ENCODE data around the gene ZNF184. TPM values are rescaled to one million over a fixed set of nuclear protein-coding genes. Genes with fewer than 3 reads are reported as not detected.

The ZNF184 gene
- total and polyA plus RNA-seq, 2 of the 4 experiments (the other 2 are of a cell fraction) = 2.8 to 8.1 TPM

DNA sequence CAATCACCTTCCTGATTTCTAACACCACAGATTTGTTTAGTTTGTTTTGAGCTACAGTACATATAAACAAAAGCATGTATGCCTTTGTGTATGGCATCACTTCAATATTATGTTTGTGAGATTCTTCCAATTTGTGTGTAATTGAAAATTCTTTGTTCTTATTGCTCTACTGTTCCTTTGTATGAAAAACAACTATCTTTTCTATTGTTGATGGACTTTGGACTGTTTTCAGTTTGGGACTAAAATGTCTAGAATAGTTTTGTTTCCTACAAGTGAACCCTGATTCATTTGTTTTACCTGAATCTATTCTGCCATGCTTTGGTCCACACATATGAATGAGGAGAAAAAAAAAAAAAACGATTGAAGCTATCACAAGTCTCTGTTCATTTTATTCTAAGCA lies 21.2 kb upstream of the ZNF184 start:
- no peak overlapping the region for H2BK120ac ChIP-seq (ENCODE audit: low read depth, low read length)
- no peaks in the 10 kb centered on the region for H3K9me3 ChIP-seq (ENCODE audit: control insufficient read depth, insufficient read depth, low read length)
- H3K79me1 ChIP-seq (ENCODE audit: low read depth in 1 of 2, low read length in 2 of 2) = no peaks in the 10 kb centered on the region
- no peaks in the 10 kb centered on the region for H4K20me1 ChIP-seq (ENCODE audit: insufficient read depth, low read length)
- ATAC-seq (ENCODE audit: low read depth) (no peak), DNase-seq (no peak)
- no peak overlapping the region for H3K4me2 ChIP-seq (ENCODE audit: low read depth, low read length)
- no peaks in the 10 kb centered on the region for H3K36me3 ChIP-seq (ENCODE audit: control insufficient read depth, insufficient read depth, low read length)
- no peak for TF ChIP-seq MAZ (IDR thresholded peaks at IDR 0.05; ENCODE audit: borderline replicate concordance, low read depth, low read length)
- TF ChIP-seq CHD1 (IDR thresholded peaks at IDR 0.05; ENCODE audit: low read depth, low read length) = no peak
- TF ChIP-seq BHLHE40 (IDR thresholded peaks at IDR 0.05; ENCODE audit: low read depth, low read length) = no peak
- TF ChIP-seq POLR2A (IDR thresholded peaks at IDR 0.05; ENCODE audit: low read depth, low read length) = no peak
- no peak for TF ChIP-seq ELK1 (IDR thresholded peaks at IDR 0.05; ENCODE audit: borderline replicate concordance, low read depth, low read length)
- TF ChIP-seq, protein P1, sequence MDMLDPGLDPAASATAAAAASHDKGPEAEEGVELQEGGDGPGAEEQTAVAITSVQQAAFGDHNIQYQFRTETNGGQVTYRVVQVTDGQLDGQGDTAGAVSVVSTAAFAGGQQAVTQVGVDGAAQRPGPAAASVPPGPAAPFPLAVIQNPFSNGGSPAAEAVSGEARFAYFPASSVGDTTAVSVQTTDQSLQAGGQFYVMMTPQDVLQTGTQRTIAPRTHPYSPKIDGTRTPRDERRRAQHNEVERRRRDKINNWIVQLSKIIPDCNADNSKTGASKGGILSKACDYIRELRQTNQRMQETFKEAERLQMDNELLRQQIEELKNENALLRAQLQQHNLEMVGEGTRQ (IDR thresholded peaks at IDR 0.05; ENCODE audit: low read depth, low read length) = no peak
- no peak for TF ChIP-seq SMC3 (IDR thresholded peaks at IDR 0.05; ENCODE audit: low read depth, low read length)
- no peak for TF ChIP-seq MAFK (IDR thresholded peaks at IDR 0.05; ENCODE audit: low read depth, low read length)
- TF ChIP-seq CTCF (conservative IDR thresholded peaks at IDR 0.05; ENCODE audit: low read depth, low read length) = no peak
- no peak for TF ChIP-seq RAD21 (IDR thresholded peaks at IDR 0.05; ENCODE audit: low read length)
- no peak for TF ChIP-seq CEBPB (IDR thresholded peaks at IDR 0.05; ENCODE audit: low read depth, low read length)
- TF ChIP-seq RCOR1 (IDR thresholded peaks at IDR 0.05; ENCODE audit: insufficient replicate concordance, low read length) = no peak
- no peak for TF ChIP-seq MXI1 (IDR thresholded peaks at IDR 0.05; ENCODE audit: borderline replicate concordance, low read depth, low read length)
- no peak for TF ChIP-seq FOS (IDR thresholded peaks at IDR 0.05; ENCODE audit: low read depth, low read length)
- no peak for TF ChIP-seq NFE2L2 (IDR thresholded peaks at IDR 0.05; ENCODE audit: low read depth, low read length)
- no peak for TF ChIP-seq RFX5 (IDR thresholded peaks at IDR 0.05; ENCODE audit: low read depth, low read length)
- no peak overlapping the region for H2AK9ac ChIP-seq (replicated peaks; ENCODE audit: low read depth, low read length, poor library complexity)
- no peak overlapping the region for H4K5ac ChIP-seq (ENCODE audit: low read depth, low read length)
- no peak overlapping the region for H2AFZ ChIP-seq (replicated peaks; ENCODE audit: low read length, poor library complexity)
- no peak overlapping the region for H2BK5ac ChIP-seq (ENCODE audit: low read depth, low read length, poor library complexity, severe bottlenecking)
- no peak overlapping the region for H2BK20ac ChIP-seq (ENCODE audit: low read depth, low read length)
- H3K23ac ChIP-seq (ENCODE audit: low read depth, low read length) = no peak overlapping the region
- ChIA-PET CTCF (no interaction called here), POLR2A (ENCODE audit: unreplicated experiment) (no interaction called here)
- no peak overlapping the region for H3K27ac ChIP-seq (ENCODE audit: insufficient read depth, low read length)
- H3K9ac ChIP-seq (ENCODE audit: low read depth, low read length) = no peak overlapping the region
- H3K4ac ChIP-seq (ENCODE audit: low read depth, low read length) = no peak overlapping the region
- H3K9me1 ChIP-seq (ENCODE audit: insufficient read depth, low read length) = no peaks in the 10 kb centered on the region
- no peak overlapping the region for H2BK15ac ChIP-seq (ENCODE audit: low read depth, low read length)
- intact Hi-C loops (cut with micrococcal nuclease) = loop anchor here (2.0 kb wide), 1 partner anchor 51 kb away; no protein-coding TSS in a partner anchor
- H4K91ac ChIP-seq (ENCODE audit: insufficient read depth, low read depth, low read length) = no peak overlapping the region
- no CpG with 5 or more reads among the region's 1 CpG for WGBS, 2 experiments (ENCODE audit: extremely low coverage in 2 of 2, insufficient read length in 1 of 2)
- H3K18ac ChIP-seq (ENCODE audit: low read depth, low read length) = no peak overlapping the region
- no peaks in the 10 kb centered on the region for H3K27me3 ChIP-seq (ENCODE audit: control insufficient read depth, insufficient read depth, low read length)
- in situ Hi-C loops (cut with MboI; ENCODE audit: low sequenced_read_pairs) = loop anchor here (25.0 kb wide), 1 partner anchor 1157 kb away; no protein-coding TSS in a partner anchor
- H3K56ac ChIP-seq (ENCODE audit: extremely low read depth, insufficient read depth, low read length) = no peak overlapping the region
- BruUV-seq (replicated peaks) = no TSS peak
- dilution Hi-C loops (cut with HindIII; ENCODE audit: low sequenced_read_pairs, unreplicated experiment) = no loop called here
- no peak overlapping the region for H2AK5ac ChIP-seq (ENCODE audit: low read depth, low read length)
- no peak overlapping the region for H4K8ac ChIP-seq (ENCODE audit: low read depth in 2 of 2, low read length in 2 of 2)
- H3K14ac ChIP-seq (replicated peaks; ENCODE audit: low read depth, low read length) = no peak overlapping the region
- H3K4me1 ChIP-seq (ENCODE audit: control insufficient read depth, insufficient read depth, low read length) = no peaks in the 10 kb centered on the region
- no peak overlapping the region for H3K4me3 ChIP-seq (ENCODE audit: insufficient read depth, low read depth, low read length)

All from IMR-90 (cell line).